ENCODE measurements around the gene TIMMDC1.

DNA sequence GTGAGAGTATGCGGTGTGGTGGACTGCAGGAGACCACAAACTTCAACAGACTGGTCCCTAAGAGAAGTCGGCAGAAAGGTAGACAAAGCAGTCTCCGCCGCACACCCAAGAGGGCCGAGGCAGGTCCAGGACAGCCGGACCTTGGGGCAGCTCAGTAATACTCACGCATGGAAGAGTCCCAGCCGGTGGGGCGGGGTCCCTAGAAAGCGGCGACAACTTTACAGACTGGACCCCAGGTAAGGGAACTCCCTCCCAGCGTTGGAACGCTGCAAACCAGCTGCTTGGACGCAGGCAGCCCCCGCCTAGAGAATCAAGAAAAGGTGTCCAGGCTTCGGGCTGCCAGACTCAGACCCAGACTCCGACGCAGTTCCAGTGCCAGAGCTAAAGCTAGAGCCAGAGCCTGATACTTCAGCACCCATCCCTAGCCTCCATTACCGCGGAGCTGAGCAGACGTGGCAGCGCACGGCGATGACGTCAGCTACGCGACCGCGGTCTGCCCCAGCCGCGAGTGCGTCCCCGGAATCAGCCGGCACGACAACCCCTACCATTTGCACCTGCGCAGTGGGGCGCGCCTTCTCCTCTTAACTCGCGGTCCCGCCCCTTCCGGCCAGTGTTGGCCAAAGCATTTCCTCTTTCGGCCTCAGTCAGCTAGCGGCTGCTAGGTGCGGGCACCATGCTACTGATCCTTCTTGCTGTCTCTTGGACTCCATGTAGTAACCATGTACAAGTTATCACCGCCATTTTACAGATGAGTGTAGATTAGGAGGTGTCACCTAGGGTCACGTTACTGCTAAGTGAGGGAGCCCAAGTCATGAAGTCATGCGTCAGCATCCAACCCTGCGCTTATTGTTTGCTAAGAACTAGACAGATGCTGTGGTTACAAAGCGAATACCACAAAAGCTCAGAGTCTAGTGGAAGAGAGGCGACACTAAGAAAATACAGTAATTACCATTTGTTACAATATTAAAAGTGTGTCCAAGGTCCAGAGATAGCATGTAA is 34.9 kb upstream of the TIMMDC1 start, which contains the start of gene TMEM39A:
- TF ChIP-seq, protein P1, sequence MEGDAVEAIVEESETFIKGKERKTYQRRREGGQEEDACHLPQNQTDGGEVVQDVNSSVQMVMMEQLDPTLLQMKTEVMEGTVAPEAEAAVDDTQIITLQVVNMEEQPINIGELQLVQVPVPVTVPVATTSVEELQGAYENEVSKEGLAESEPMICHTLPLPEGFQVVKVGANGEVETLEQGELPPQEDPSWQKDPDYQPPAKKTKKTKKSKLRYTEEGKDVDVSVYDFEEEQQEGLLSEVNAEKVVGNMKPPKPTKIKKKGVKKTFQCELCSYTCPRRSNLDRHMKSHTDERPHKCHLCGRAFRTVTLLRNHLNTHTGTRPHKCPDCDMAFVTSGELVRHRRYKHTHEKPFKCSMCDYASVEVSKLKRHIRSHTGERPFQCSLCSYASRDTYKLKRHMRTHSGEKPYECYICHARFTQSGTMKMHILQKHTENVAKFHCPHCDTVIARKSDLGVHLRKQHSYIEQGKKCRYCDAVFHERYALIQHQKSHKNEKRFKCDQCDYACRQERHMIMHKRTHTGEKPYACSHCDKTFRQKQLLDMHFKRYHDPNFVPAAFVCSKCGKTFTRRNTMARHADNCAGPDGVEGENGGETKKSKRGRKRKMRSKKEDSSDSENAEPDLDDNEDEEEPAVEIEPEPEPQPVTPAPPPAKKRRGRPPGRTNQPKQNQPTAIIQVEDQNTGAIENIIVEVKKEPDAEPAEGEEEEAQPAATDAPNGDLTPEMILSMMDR (IDR thresholded peaks at IDR 0.05 in 8 of 11, conservative IDR thresholded peaks at IDR 0.05 in 3 of 11) = peak in 10 of 11 experiments; percentile 19 to 60 (median 48)
- peak; percentile 89 to 94 (median 92) for TF ChIP-seq POLR2A (IDR thresholded peaks at IDR 0.05)
- TF ChIP-seq POLR2AphosphoS5 (IDR thresholded peaks at IDR 0.05) = peak; percentile 99 to 100 (median 100)

Measured in spleen (tissue), 7 donors.